NCI-H1694 (cell line): ENCODE data around the gene AFAP1.

Experiments used
- DNase-seq: peaks from one replicate; lab custom pipeline; 2025; lab: John Stamatoyannopoulos, UW

The AFAP1 gene

DNA sequence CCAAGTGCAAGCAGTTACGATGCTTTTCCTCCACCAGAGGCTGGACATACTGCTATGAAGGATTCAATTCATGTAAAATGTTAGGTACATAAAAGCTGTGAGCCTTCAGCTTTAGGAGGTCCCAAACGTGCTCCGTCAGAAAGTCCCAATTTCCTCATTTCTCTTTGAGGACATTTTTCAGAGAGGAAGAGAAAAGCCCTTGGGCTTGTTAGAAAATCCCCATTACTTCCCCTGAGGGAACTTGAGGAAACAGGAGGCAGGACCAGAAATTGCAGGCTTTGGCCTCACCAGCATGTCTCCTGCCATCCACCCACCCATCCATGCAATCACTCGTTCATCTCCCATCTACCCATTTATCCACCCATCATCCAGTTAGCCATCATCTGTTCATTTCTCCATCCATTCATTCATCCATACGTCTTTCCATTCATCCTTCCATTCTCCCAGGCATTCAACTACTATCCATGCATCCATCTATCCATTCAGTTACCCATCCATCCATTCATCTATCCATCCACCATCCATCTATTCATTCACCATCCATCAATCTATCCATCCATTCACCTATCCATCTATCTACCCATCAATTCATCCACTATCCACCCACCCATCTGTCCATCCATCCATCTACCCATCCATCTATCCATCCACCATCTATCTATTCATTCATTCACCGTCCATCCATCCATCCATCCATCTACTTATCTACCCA, 223.5 kb downstream of the AFAP1 start:
- DNase-seq: no peak

DNA sequence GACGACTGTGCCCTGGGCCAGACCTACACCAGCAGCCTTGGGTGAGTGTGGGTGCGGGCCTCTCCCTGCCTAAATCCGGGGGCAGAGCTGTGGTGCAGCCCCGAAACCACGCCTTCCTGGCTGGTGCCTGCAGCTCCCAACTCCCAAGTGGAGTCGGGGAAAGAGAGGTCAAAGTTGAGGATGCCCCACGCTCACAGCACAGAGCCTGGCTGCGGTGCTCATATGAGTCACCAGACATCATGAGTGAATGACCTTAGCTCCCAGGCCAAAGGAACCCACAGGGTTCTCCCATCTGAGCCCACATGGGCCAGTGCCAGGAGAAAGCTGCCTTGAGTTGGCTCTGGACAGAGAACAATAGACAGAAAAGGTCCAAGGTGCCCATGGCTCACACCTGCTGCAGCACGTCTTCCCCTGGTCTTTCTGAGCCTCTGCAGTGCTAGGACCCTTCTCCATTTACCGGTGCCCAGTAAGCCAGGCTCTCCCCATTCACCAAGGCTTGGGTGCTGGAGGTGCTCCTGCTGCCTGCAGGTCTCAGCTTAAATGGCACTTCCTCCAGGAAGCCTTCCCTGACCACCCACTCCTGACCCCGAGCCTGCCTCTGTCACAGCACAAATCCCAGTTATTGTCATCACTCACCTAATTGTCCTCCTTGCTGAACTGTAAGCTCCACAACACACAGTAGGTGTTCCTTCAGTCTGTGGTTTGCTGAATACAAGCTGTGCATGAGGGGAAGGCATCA, 224.2 kb downstream of the AFAP1 start:
- no peak for DNase-seq

DNA sequence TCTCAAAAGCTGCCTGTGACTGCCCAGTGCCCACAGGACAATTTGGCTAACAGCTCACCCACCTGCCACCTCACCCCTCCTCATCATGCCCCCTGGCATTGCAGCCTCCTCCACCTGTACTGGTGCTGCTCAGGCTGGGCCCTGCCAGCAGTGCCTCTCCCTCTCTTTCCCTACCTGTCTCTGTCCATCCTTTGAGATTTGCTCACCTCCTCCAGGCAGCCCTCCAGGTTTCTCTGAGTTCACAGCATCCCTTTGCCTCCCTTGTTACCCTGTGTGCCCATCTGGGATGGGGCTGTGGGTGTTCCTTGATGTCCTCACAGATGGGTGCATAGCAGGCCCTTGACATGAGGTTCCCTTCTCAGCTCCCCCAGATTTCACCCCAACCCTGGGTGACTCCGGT, 224.9 kb downstream of the AFAP1 start:
- DNase-seq: no peak

DNA sequence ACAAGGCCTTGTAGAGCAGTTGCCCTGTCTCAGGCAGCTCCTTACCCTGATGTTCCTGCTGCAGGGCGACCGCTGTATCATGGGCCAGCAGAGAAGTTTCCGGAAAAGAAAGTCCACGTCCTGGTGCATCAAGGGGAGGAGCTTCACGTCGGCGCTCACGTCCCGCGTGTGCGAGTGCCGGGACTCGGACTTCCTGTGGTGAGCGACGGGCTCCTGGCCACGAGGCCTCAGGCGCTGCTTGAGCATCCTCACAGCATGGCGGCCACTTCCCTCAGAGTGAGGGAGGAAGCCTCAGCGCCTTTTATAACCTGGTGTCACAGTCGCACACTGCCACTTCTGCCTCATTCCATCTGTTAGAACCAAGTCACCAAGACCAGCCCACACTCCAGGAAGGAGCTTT, 225.5 kb downstream of the AFAP1 start:
- no peak for DNase-seq

DNA sequence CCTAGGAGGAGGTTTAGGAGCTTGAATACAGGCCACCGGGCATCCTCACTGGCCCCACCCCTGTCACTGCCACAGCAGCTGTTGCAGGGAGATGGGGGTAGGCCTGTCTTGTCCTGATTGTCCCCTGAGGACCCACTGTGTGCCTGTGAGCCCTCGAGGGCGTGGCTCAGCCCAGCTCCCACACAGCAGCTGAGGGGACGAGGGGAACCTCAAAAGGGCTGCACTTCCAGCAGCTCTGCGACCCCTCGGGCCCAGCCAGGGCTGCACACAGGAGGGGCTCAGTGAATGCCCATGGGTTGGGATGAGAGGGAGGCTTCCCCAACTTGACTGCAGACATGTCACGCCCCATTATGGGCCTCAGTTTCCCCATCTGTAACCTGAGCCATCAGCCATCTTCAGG, 225.9 kb downstream of the AFAP1 start:
- no peak for DNase-seq

DNA sequence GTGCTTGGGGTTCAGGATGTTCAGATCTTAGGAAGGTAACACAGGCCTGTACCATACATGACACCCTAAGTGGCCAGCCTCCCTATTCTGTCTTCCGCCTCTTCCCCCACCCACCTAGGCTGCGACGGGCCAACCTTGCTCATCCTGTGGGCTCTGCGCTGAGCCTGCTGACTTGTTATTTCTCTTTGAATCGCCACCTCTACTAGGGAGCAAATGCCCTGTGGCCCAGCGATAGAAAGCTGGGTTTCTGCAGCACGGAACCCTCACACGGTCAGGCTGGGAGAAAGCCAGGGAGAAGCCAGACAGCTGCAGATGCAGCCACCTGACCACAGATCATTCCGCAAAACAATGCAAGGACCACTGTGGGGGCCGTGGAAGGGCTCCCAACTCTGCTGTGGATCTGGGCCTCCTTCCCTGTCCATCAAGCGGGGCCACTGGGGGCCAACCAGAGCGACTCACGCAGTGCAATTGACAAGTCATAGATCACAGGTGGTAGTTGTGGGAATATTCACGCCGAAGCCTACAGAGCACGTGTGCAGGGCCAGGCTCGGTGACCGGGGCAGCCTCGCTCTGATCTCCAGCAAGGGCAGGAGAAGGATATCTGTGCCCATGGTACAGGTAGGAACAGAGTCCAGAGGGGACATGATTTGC, 227.5 kb downstream of the AFAP1 start:
- DNase-seq: no peak

DNA sequence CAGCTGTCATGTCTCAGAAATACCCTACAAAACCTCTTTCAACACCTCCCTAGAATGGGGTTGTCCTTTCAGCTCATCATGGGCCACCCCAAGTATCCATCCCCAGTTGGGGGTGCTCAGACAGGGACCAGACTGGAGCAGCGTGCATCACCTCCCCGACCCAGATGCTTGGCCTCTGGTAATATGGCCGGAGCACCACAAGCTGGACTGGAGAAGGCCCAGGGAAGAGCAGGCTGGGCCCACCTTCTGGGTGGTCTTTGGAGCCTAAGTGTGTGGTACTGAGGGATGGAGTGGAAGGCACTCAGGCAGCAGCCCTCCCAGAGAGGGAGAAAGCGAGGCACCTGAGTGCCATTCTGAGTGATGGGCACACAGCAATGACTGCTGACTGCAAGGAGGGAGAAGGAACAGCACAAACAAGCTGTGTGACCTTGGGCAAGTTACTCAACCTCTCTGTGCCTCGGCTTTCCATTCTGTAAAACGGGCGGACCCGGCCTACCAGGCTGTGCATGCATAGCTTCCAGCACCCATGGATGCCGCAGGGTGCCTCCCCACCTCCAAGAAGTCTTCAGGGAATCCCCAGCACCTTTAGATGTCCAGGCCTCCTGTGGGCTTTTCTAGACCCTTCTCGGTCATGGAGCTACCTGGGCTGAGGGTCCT, 228.2 kb downstream of the AFAP1 start:
- DNase-seq: no peak

DNA sequence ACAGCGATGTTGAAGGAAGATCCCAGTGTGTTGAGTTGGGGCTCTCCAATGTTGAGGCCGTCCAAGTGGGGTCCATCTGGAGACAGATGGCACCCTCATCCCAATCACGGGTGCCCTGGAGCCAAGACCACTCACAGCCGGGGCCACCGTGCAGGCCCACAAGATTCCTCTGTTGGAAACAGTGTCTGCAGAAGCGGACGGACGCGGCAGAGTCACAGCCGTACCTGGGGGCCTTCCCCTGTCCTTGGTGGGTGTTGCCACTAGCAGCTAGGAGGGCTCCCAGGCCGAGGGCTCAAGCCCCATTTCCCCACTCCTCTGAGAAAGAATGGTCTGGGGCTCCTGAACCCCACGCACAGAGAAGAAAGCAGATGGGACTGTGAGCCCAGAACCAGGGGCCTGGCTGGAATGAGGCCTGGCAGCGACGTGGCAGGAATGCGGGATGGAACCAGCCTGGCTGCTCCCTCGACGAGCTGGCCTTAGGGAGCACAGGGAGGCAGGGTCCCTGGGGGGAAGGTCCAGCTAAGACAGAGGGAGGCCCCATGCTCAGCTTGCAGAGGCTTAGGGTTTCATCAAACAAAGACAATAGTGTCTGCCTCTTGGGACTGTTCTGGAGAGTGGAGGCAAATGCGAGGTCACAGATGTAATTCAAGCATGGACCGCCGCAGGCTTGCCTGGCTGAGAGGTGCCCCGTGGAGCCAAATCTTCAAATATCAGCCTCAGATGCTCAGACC, 228.9 kb downstream of the AFAP1 start:
- no peak for DNase-seq

DNA sequence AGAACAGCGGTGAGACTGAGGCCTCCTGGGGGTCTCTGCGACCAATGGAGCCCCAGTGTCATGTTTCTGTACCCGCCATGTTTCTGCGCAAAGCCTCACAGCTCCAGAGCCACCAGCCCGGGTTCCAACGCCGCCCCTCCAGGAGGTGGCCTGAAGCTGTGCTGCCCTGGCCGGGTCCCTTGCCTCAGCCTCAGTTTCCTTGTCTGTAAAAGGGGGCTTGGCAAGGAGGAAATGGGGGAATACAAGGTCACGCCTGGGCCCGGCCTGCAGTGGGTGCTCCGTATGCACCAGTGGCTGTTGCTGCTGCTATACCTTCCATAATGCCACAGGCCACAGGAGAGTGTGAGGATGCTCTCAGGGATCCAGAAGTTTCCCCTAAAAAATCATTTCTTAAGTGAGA, 229.5 kb downstream of the AFAP1 start:
- no peak for DNase-seq

DNA sequence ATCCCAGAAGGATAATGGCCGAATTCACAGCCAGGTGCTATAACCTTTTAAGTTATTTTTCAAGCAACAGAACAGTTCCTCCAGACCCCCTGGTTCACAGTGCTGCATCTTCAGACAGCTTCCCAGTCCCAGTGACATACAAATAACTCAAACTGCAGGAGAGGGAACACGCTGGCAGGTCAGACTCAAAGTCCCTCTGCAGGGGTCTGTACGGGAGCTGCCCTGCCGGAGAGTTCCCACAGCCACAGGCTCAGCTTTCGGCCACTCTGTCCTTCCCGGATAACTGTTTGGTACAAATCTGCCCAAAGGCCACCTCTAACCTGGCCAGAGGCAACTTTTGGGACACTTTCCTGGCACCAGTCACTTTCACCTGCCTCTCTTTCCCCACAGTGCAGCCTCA, 230.2 kb downstream of the AFAP1 start:
- DNase-seq: no peak

DNA sequence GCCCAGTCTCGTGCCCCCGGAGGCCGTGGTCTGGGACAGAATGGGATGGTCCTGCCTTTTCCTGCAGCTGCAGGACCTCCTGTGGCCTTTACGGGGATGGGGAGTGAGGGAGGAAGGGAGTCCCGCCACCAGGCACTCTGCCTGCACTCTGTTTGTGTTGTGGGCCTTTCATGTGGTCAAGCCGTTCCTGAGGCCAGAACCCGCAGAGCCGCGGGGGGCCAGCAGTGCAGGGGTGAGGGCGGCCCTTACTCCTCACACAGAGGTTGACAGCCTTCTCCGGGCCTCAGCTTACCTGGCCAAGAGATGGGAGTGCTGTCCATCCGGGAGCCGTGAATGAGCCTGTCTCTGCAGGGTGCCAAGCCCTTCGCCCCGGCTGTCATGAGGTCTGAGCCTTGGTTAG, 230.7 kb downstream of the AFAP1 start:
- no peak for DNase-seq
